ENCODE measurements around the gene MYBBP1A.
"Not testable (repeated sequence)": the region's sequence is repeated elsewhere in the genome, so short reads cannot be mapped to it uniquely, and the experiment has no call there.

Gene MYBBP1A

DNA sequence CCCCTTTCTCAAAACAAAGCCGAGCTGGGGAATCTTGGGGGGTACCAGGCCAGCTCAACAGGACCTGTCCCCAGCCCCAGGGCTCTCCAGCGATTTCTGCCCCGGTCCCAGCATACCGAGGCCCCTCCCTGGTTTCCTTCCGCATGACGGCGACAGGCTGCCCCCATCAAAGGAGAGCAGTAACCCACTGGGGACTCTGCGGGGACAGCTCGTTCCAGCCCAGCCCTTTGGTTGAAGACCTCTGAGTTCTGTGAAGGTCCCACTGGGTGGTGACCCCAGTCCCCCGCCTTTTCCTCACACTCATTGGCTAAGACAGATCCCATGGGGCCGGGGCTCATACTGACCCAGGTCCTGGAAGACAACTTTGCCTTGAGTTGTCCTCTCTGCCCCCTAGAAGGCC lies 33.2 kb upstream of the MYBBP1A start:
- FAIRE-seq = no peak

- FAIRE-seq = no peak
Measured at GRCh38 chr17:4587803-4588202, 32.6 kb upstream of the MYBBP1A start.

GRCh38 chr17:4587195-4587594 lies 32.0 kb upstream of the MYBBP1A start:
- FAIRE-seq = no peak

DNA sequence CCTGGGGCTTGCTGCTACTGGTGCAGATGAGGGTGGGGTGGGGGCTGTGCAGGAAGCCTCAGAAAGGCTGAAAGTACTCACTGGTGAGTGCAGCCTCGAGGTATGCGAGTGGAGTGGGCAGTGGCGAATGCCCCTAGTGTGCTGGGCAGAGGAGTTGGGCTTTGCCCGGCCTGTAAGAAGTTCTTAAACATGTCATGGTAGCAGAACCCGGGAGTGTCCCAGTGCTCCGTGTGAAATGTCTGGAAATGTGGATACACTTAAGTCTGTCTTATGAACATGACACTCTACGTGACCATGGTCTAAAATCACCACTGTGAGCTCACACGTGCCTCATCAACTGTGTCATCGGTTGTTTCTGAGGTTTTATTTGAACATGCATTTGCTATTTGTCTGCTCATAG lies 30.9 kb upstream of the MYBBP1A start:
- no peak for FAIRE-seq

GRCh38 chr17:4585638-4585994 lies 30.4 kb upstream of the MYBBP1A start:
- FAIRE-seq = no peak

DNA sequence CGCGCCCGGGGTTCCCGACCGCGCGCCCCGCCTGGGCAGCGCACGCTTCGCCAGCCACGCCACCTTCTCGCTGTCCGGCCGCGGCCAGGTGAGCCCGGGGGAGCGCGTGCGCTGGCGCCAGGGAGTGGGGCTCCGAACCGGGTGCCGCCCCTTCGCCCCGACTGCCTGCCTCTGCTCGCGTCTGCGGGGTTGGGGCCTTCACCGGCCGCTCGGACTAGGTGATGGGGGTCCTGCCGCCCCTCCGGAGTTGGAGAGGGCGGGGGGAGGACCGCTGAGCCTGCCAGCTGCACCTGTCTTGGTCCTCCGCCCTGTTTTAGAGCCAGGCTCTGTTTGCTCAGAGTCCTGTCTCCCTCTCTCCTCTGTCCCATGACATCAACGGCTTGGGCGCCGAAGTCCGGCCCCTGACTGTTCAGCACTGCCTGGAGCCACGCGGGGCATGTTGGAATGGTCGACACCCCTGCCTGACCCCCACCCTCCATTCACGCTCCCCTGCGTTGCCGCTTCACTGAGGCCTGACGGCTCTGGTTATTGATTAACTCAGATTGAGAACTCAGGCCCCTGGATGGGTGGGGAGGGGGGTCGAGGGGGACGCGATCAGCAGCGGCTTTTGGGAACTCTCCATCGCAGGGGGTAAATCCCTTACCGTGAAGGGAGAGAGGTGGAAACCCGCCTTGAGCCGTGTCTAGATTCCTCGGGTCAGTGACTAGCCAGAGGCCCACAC lies 29.9 kb upstream of the MYBBP1A start:
- no peak for FAIRE-seq

DNA sequence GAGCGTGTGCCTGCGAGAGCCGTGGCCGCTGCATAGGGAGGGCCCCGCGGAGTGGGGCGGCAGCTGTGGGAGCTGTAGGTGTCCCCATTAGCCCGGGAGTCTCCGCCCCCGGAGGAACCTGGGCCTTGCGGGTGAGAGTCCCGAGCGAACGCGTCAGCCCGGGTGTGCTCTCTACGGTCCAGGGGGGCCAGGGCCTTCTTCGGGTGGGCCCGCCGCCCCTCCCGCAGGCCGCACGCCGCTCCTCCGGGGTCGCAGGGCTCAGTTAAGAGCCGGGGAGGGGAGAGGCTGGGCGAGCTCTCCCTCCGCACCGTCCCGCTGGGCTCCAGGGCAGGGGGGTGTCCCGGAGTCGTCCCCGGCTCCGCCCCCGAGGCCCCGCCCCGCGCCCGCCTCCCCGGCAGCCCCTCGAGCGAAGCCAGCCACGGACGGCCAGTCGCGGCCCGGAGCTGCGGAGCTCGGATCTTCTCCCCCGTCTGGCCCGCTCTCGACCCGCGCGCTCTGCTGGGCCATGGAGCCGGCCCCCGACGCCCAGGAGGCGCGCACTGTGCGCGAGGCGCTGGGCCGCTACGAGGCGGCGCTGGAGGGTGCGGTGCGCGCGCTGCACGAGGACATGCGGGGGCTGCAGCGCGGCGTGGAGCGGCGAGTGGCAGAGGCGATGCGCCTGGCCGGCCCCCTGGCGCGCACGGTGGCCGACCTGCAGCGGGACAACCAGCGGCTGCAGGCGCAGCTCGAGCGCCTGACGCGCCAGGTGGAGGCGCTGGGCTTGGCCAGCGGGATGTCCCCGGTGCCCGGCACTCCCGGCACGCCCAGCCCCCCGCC lies 29.1 kb upstream of the MYBBP1A start, which contains the start of gene SMTNL2:
Gene SMTNL2, plus strand, starts transcription at position 429 of the 816 bp plus-strand sequence. Its CDS starts 77 bp downstream, at position 506.
- FAIRE-seq = no peak

- no peak for FAIRE-seq
Measured at GRCh38 chr17:4583782-4584100, 28.6 kb upstream of the MYBBP1A start.

- FAIRE-seq = no peak
Measured at GRCh38 chr17:4583206-4583605, 28.0 kb upstream of the MYBBP1A start.

GRCh38 chr17:4582691-4583090 lies 27.5 kb upstream of the MYBBP1A start:
- FAIRE-seq = no peak

DNA sequence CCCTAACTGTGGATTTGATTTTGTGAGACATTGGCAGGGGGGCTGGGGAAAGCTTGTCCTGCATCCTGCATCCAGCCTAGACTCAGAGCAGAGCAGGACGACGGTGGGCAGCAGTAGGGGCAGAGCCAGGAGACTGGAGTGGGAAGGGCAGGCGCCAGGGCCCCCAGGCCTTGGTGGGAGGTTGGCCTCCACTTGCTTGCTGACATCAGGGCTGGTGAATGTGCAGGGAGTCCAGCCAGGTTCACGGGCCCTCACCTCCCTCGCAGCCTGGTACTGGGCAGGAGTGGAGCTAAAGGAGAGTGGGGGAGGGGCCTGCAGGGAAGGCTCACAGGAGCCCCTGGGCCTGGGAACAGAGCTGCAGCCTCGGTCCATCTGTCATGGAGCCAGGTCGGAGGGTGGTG lies 26.9 kb upstream of the MYBBP1A start:
- no peak for FAIRE-seq

- no peak for FAIRE-seq
Measured at GRCh38 chr17:4580291-4580690, 25.1 kb upstream of the MYBBP1A start.

DNA sequence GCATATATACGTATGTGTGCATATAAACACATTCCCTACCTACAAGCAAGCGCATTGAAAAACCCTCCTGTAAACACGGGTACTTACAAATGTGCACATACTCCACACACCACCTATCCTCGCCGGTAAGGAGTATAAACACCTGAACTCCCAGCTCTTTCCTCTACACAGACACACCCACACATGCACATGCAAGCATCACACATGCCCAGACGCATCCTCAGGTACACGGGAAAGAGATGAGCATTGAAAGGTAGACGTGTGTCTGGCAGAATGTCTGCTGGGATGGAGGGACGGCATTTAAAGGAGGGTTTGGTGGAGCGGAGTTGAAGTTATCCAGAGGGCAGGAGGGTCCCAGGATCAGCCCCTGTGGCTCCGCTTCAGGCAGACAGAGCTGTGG lies 24.5 kb upstream of the MYBBP1A start:
- FAIRE-seq = no peak

- FAIRE-seq = not testable (repeated sequence)
Measured at GRCh38 chr17:4578349-4578748, 23.2 kb upstream of the MYBBP1A start.

GRCh38 chr17:4577386-4577993 lies 22.3 kb upstream of the MYBBP1A start:
- FAIRE-seq = no peak

DNA sequence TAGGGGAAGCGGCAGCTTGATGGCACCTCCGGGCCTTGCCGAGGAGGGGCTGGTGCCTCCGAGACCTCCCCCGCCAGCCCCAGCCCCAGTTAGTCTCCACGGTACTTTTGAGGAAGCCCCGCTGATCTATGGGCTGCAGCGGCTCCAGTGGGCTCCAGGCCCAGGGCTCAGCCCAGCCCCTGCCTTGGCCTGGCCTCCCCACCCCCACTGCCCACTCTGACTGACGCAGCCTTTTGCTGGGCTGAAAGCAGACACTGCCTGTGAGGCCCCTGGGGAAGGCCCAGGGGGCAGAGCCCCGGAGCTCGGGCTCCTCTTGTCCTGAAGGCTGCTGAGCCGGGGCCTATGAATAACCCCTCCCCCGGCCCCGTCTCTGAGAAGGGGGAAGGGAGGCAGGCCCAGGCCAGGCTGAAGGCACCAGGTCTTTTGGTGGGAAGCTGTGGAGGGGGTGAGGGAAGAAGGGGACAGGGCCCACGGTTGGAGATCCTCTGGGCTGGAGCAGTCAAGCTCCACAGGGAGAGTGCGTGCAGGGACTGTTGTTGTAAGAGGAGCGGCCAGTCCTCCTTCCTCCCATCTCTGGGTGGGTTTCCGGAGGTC lies 21.6 kb upstream of the MYBBP1A start:
- FAIRE-seq = no peak

GRCh38 chr17:4576161-4576558 lies 21.0 kb upstream of the MYBBP1A start:
- no peak for FAIRE-seq

GRCh38 chr17:4574448-4575045 lies 19.4 kb upstream of the MYBBP1A start:
- FAIRE-seq = no peak

- no peak for FAIRE-seq
Measured at GRCh38 chr17:4573669-4574068, 18.5 kb upstream of the MYBBP1A start.

- FAIRE-seq = no peak
Measured at GRCh38 chr17:4573115-4573514, 17.9 kb upstream of the MYBBP1A start.

GRCh38 chr17:4572131-4572530 lies 16.9 kb upstream of the MYBBP1A start:
- FAIRE-seq = no peak

GRCh38 chr17:4569591-4569990 lies 14.4 kb upstream of the MYBBP1A start:
- no peak for FAIRE-seq

DNA sequence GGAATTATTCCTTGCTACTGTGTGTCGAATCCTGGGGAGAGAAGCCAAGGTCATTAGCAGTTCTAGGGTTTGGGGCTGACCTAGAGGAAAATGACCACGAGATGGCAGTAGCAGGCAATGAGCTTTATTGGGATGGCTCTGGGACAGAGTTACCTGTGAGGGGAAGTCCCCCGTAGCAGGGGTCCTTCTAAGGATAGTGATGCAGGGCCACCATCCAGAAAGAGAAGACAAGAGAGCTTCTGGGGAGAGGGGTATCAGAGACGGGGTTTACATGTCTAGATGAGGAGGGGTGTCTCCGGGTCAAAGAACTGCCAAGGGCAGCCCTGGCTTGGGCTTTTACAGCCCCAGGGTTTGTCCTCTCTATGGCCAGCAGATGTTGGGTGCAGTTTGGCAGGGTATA lies 11.6 kb upstream of the MYBBP1A start:
- no peak for FAIRE-seq
